Stimulated activated CD8-positive, alpha-beta memory T cell treated with anti-CD3 and anti-CD28 coated beads, Interleukin-2, amount 100 ng/mL, for 48 hours (primary cell): ENCODE results near the gene FBXL17.
"Not testable (repeated sequence)": the region's sequence is repeated elsewhere in the genome, so short reads cannot be mapped to it uniquely, and the experiment has no call there.

Experiments used
- DNase-seq, 2 donors: peaks; one replicate each; pipeline ENCODE4 v3.0.0-alpha.2; 2020; ENCODE audit warnings: low read depth in 2 of 2

The FBXL17 gene

GRCh38 chr5:108311682-108312081 is 70.2 kb downstream of the FBXL17 start:
- DNase-seq = no peak

GRCh38 chr5:108303611-108304010 is 78.3 kb downstream of the FBXL17 start:
- DNase-seq = no peak

GRCh38 chr5:108303086-108303485 is 78.8 kb downstream of the FBXL17 start:
- no peak for DNase-seq

GRCh38 chr5:108297042-108297601 is 84.8 kb downstream of the FBXL17 start:
- no peak for DNase-seq

DNA sequence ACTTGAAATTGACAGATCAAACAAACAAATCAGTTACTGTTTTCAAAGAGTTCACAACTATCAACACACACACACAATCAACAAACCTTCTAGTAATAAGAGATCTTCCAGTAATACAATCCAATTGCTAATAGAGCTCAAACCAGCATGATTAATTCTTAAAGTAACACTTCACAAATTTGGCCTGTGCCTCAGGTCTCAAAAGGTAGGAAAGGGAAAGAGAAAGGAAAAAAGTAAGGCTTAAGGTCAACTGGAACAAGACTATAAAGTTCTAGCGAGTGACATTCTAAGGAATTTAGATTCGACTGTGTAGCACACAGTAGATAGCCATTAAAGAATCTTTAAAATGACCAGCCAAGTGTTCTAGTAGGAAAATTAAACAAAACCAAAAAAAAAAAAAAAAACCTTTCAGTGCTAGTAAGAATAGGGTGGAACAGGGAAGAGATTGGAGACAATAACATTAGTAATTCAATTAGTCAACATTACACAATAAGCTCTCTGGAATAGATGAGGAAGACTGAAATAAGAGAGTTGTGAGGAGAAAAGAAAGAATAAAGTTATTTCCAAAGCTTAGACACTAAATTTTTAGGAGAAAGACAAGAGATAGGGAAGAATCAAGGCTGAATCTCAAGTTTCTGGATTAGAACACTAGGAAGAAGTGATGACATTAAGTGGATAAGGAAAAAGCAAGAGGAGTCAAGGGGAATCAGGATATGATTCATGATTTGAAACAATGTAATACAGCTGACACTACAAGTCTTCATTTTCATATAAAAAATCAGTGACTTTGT is 86.1 kb downstream of the FBXL17 start:
- no peak for DNase-seq

- no peak for DNase-seq
These were observed 100.8 kb downstream of the FBXL17 start for GRCh38 chr5:108280960-108281569.

- DNase-seq = no peak
These were observed 101.7 kb downstream of the FBXL17 start for GRCh38 chr5:108280248-108280647.

- DNase-seq = no peak
These were observed 103.3 kb downstream of the FBXL17 start for GRCh38 chr5:108278285-108279240.

DNA sequence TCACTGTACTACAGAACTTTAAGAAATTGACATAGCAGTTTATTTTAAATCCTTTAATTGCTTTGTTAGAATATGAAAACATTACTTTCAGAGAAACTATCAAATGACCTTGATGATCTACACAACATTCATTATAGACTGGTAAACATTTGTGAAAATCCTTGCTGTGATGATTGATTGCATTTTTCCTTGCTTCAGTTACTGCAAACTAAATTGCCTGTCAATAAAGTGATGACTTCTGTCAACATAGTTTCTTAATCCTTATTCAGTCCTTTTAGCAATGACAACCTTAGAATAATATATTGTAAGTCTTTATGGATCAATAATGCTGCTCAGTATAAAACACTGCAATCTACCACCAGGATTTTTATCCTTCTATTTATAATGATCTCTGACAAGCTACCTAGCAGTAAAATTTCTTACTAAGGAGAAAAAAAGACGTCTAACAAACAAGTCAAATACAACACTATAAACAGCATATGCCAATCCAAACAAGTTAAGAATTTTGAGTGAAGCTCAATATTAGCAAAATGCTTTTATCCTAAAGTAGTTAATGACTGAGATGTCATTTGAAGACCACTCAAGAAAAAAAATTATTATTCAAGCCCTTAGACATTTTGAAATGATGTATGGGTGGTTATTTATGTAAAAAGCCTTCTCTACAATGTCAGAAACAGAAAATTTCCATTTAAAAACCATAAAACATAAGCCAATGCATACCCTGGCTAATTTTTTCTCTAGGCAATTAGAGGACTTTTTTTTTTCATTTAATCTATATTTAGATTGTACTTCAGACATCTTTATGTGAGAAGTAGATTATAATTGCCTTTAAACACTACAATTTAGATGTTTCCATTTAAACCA is 105.5 kb downstream of the FBXL17 start:
- DNase-seq = no peak

GRCh38 chr5:108274080-108274479 is 107.8 kb downstream of the FBXL17 start:
- DNase-seq = not testable (repeated sequence)

DNA sequence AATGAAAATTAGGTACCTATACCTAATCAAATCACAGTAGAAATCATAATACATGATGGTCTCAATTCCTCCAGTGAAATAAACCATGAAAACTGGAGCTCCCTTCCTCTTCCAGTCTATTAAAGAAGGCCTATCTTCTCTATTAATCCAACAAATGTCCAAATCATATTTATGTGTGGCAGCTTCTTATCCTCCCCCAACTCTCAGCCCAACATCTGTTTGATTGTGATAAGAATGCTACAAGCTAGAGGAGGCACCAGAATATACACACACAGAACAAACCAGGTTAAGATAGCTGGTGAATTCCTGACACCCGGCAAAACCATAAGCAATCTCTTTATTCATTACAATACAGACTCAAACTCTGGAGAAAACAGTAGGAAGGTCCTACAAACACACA is 110.8 kb downstream of the FBXL17 start:
- DNase-seq = no peak

- no peak for DNase-seq
These were observed 115.7 kb downstream of the FBXL17 start for GRCh38 chr5:108266242-108266641.

DNA sequence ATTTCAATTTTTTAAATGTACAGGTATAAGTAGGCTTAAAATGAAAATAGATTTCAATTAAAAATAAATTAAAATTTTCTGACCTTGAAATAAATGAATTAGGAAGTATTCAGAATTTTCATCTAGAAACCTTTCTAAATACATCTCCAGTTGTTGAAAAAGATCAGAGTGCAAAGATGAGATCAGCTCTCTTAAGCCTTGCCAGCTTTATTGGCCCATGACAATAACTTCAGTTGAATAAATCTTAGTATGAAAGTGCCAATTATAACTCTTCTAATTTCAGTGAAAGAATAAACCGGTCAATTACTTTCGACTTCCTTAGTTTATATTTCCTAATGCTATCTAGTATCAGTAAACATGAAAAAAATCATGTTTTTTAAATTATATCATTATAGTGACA is 117.4 kb downstream of the FBXL17 start:
- DNase-seq = no peak

DNA sequence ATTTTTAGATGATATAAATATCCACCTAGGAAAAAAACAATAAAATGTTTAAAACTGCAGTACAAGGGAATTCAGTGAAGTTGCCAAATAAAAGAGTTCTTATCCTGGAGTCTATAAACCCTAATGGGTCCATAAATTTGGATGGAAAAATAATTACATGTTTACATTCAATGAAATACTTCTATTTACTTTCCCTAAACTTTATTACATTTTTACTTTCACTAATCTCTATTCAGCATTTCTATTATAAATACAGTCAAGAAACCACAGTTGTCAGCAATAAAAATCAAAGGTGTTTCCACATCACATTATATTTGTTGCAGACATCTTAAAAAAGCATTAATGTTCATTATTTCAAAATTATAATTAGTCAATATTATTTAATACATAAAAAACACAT is 118.6 kb downstream of the FBXL17 start:
- DNase-seq = no peak

DNA sequence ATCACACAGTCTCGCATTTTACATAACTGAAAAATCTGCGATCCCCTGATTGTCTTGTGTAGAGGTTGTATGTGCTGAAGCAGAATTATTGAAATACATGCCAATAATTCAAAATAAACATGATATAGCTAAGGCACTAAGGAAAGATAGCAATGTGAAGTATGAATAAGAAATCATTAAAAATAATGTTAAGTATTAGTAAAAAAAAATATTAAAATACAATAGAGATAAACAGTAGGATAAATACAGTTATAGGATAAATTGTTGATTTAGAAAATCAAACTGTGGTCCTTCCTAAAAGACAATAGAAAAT is 121.1 kb downstream of the FBXL17 start:
- DNase-seq = no peak

DNA sequence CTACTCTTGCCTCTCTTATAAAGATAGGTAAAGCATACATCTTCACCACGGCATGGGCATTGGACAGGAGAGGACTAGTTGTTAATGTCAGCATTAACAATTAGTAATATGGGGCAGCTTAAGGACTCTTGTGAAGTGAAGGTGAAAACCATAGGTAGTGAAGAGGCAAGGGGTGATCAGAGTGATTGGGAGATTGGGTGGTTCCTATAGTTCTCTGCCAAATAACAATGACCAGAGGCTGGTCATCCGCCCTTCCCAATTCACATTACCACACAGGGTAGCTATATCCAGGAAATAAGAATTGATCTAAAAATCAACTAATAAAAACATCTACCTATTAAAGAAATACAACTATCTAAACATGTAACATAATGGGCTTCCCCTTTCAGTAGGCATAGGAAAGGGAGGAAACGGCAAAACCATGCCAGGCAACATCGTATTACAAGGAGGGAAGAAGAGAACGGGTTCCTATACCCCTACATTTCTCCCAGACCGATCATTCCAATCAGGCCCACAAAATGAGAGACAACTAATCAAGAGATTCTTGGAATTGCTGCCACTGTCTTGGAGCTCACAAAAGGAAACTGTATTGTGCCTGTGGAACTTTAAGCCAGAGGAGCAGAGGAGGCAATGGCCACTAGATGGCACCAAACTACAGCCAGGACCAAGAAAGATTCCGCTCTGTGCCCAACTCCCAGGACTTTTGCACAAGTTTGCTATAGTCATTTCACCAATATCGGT is 121.6 kb downstream of the FBXL17 start:
- peak; percentile 33 to 37 for DNase-seq

GRCh38 chr5:108259306-108259705 is 122.6 kb downstream of the FBXL17 start:
- DNase-seq = no peak

DNA sequence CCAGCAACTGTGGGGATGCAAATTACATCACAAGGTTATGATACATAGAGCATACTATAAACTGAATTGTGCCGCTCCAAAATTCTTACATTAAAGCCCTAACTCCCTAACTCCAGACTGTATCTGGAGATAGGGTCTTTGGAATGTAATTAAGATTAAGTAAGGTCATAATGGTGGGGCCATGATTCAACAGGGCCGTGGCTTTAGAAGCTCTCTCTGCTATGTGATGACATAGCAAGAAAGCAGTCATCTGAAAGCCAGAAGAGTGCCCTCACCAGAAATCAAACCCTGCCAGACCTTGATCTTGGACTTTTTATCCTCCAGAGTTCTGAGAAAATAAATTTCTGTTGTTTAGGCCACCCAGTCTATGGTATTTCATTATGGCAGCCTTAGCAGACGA is 123.9 kb downstream of the FBXL17 start:
- no peak for DNase-seq

GRCh38 chr5:108255468-108255867 is 126.4 kb downstream of the FBXL17 start:
- no peak for DNase-seq

DNA sequence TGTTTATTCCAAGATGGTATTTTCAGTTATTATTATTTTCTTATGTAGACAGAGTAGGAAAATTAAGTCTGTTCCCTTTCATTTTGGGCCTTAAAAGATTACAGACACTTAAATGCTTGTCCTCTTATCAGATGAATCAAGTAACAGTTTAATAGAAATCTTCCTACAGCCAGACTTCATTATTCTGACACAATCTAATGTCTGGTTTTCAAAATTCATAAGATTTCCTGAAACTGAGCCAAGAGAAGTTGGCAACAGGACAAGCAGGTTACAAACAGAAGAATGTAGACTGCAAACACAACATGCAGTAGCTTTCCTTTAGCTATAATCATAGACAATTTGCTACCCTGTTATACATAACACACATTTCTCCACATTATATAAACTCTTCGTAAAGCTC is 130.5 kb downstream of the FBXL17 start:
- no peak for DNase-seq
